Transverse colon (tissue), 3 donors: ENCODE data around the gene TMEM164.

Experiments used
- POLR2A ChIP-seq: fragments of 450-650 bp; IDR thresholded peaks from one replicate; pipeline ENCODE4 v1.6.1; 2016; ENCODE audit warnings: antibody characterized with exemption, mild to moderate bottlenecking, moderate library complexity
- TF ChIP-seq, protein P1 (sequence below), 5 experiments: fragments of 200-600 bp in 3 of 5; fragments of 450-650 bp in 2 of 5; sonication (generic) in 3 of 5; IDR thresholded peaks; 1 replicate in 2 of 5; 2 replicates in 3 of 5; pipeline ENCODE4 v1.5.1; 2016 to 2017; ENCODE audit warnings: antibody characterized with exemption in 5 of 5, inconsistent platforms in 3 of 5, mild to moderate bottlenecking in 2 of 5, moderate library complexity in 1 of 5

DNA sequence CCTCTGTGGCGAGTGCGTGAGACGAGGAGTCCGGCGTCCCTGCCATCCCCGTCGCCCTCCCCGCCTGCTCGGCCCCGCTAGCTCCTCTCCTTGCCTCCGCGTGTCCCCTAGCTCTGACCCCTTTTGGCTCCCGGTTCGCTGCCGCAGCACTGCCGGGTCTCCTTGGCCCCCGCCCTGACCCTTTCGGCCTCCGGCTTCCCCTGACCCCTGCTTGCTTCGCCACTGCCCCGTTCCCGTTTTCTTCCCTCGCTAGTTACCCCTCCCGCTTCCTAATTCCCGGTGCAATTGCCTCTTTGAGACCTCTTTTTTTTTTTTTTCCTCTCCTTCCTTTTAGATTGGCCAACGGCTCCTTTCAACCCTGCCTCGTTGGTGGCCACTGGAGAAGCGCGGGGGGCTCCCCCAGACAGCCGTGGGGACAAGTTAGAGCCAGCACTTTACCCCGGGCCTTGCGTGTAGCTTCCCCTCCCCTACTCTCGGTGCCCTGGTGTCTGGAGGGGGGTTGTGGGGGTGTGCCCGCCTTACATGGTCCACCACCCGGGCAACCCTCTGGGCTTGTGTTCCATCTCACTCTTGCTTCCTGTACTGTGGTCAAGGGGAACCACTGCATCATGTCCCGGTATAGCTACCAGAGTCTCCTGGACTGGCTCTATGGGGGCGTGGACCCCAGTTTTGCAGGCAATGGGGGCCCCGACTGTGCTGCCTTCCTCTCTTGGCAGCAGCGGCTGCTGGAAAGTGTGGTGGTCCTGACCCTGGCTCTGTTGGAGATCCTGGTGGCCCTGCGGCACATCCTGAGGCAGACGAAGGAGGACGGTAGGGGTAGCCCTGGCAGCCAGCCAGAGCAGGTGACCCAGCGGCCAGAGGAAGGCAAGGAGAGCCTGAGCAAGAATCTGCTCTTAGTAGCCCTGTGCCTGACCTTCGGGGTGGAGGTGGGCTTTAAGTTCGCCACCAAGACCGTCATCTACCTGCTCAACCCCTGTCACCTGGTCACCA is 548 bp downstream of the TMEM164 start:
- TF ChIP-seq, protein P1, sequence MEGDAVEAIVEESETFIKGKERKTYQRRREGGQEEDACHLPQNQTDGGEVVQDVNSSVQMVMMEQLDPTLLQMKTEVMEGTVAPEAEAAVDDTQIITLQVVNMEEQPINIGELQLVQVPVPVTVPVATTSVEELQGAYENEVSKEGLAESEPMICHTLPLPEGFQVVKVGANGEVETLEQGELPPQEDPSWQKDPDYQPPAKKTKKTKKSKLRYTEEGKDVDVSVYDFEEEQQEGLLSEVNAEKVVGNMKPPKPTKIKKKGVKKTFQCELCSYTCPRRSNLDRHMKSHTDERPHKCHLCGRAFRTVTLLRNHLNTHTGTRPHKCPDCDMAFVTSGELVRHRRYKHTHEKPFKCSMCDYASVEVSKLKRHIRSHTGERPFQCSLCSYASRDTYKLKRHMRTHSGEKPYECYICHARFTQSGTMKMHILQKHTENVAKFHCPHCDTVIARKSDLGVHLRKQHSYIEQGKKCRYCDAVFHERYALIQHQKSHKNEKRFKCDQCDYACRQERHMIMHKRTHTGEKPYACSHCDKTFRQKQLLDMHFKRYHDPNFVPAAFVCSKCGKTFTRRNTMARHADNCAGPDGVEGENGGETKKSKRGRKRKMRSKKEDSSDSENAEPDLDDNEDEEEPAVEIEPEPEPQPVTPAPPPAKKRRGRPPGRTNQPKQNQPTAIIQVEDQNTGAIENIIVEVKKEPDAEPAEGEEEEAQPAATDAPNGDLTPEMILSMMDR (IDR thresholded peaks at IDR 0.05) = no peak
- peak; percentile 2 for TF ChIP-seq POLR2A
